Measurements from ENCODE around the gene LRSAM1.

GRCh38 chr9:127534931-127535330 lies 83.6 kb downstream of the LRSAM1 start:
- TF ChIP-seq POLR2A (IDR thresholded peaks at IDR 0.05; ENCODE audit: low read depth, low read length): no peak
- TF ChIP-seq POLR2AphosphoS5 (IDR thresholded peaks at IDR 0.05; ENCODE audit: low read depth, low read length): no peak
- TF ChIP-seq TAF1 (IDR thresholded peaks at IDR 0.05; ENCODE audit: low read depth, low read length): no peak
- TF ChIP-seq SPI1 (IDR thresholded peaks at IDR 0.05; ENCODE audit: low read depth, low read length): no peak
- no peak for TF ChIP-seq POU2F2 (IDR thresholded peaks at IDR 0.05; ENCODE audit: low read depth, low read length)

Data from GM12891 (cell line).